ENCODE results near the gene REL. TPM values are rescaled to one million over a fixed set of nuclear protein-coding genes. Genes with fewer than 3 reads are reported as not detected.

REL gene
- total RNA-seq: 10 to 100 TPM; 43.8 to 70.9 (median 51.9) TPM

GRCh38 chr2:60881047-60881932, at the start of gene REL:
TSS of gene REL (plus strand) at chr2:60881574. CDS start at chr2:60881841, 267 bp downstream.
- Histone ChIP-seq H3K9me3 (no peaks in the 10 kb centered on the region), H3K27ac (peak within 1 kb of the TSS; percentile 97), H3K4me1 (peaks cover 34% of the 10 kb centered on the region), H3K4me3 (peak within 1 kb of the TSS; percentile 88), H3K36me3 (no peaks in the 10 kb centered on the region), H3K27me3 (no peaks in the 10 kb centered on the region)
- TF ChIP-seq EP300 (IDR thresholded peaks at IDR 0.05) (no peak), POLR2AphosphoS5 (IDR thresholded peaks at IDR 0.05) (peak in 2 of 3 donors; percentile 10 to 65), POLR2A (IDR thresholded peaks at IDR 0.05) (peak; percentile 47 to 85), CTCF (IDR thresholded peaks at IDR 0.05) (no peak)
- WGBS: under 1% methylated on average over 25 of the region's 90 CpGs
- DNase-seq (ENCODE audit: low spot score in 2 of 2): peak; percentile 92 to 95

GRCh38 chr2:60831921-60832320, 49.5 kb upstream of the REL start:
- Histone ChIP-seq H3K27me3 (no peaks in the 10 kb centered on the region), H3K4me1 (no peaks in the 10 kb centered on the region), H3K27ac (no peak overlapping the region), H3K9me3 (no peaks in the 10 kb centered on the region), H3K36me3 (no peaks in the 10 kb centered on the region), H3K4me3 (no peak overlapping the region)
- no peak for TF ChIP-seq POLR2A (IDR thresholded peaks at IDR 0.05)
- TF ChIP-seq EP300 (IDR thresholded peaks at IDR 0.05): no peak
- no peak for TF ChIP-seq CTCF (IDR thresholded peaks at IDR 0.05)
- TF ChIP-seq POLR2AphosphoS5 (IDR thresholded peaks at IDR 0.05): no peak
- DNase-seq (ENCODE audit: low spot score in 2 of 2): no peak

- DNase-seq (ENCODE audit: low spot score in 2 of 2): no peak
- Histone ChIP-seq H3K4me1 (no peaks in the 10 kb centered on the region), H3K27ac (no peak overlapping the region), H3K4me3 (no peak overlapping the region), H3K36me3 (no peaks in the 10 kb centered on the region), H3K9me3 (no peaks in the 10 kb centered on the region), H3K27me3 (no peaks in the 10 kb centered on the region)
- no peak for TF ChIP-seq EP300 (IDR thresholded peaks at IDR 0.05)
- no peak for TF ChIP-seq CTCF (IDR thresholded peaks at IDR 0.05)
- no peak for TF ChIP-seq POLR2A (IDR thresholded peaks at IDR 0.05)
- TF ChIP-seq POLR2AphosphoS5 (IDR thresholded peaks at IDR 0.05): no peak
- 56% methylated on average over 2 of the region's 2 CpGs for WGBS
Measured at GRCh38 chr2:60832621-60833020, 48.8 kb upstream of the REL start.

DNA sequence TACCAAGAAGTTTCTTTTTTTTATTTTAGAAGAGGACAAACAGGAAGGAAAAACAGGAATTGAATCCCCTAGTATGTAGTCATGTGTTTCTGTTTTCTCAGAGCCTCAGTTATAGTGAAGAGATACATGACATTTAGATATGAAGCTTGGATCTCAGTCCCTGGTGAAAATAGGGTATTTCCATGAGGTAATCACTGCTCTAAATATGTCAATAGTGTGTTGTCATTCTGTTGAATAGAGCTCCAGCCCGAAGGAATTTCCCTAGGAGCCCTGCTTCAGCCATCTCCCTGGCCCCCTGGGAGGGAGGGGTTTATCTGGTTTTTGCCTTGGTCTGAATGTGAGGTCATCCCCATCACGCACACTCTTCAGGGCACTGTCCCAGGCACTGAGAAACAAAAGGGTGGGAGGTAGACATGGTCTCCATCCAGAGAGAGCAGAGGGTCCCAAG, 47.1 kb upstream of the REL start:
- no peak for DNase-seq (ENCODE audit: low spot score in 2 of 2)
- no peak overlapping the region for H3K27ac ChIP-seq
- TF ChIP-seq POLR2A (IDR thresholded peaks at IDR 0.05) (no peak), EP300 (IDR thresholded peaks at IDR 0.05) (no peak), POLR2AphosphoS5 (IDR thresholded peaks at IDR 0.05) (no peak), CTCF (IDR thresholded peaks at IDR 0.05) (no peak)
- no peak overlapping the region for H3K4me3 ChIP-seq
- no peaks in the 10 kb centered on the region for H3K27me3 ChIP-seq
- H3K36me3 ChIP-seq: no peaks in the 10 kb centered on the region
- no peaks in the 10 kb centered on the region for H3K4me1 ChIP-seq
- WGBS: 32% methylated on average over 2 of the region's 2 CpGs
- H3K9me3 ChIP-seq: no peaks in the 10 kb centered on the region

GRCh38 chr2:60836491-60836890, 44.9 kb upstream of the REL start:
- no peak overlapping the region for H3K27ac ChIP-seq
- no peak for TF ChIP-seq POLR2A (IDR thresholded peaks at IDR 0.05)
- no peak for TF ChIP-seq POLR2AphosphoS5 (IDR thresholded peaks at IDR 0.05)
- no peak for TF ChIP-seq CTCF (IDR thresholded peaks at IDR 0.05)
- TF ChIP-seq EP300 (IDR thresholded peaks at IDR 0.05): no peak
- WGBS: 86% methylated on average over 3 of the region's 3 CpGs
- no peaks in the 10 kb centered on the region for H3K36me3 ChIP-seq
- no peaks in the 10 kb centered on the region for H3K4me1 ChIP-seq
- H3K27me3 ChIP-seq: no peaks in the 10 kb centered on the region
- H3K9me3 ChIP-seq: no peaks in the 10 kb centered on the region
- no peak for DNase-seq (ENCODE audit: low spot score in 2 of 2)
- no peak overlapping the region for H3K4me3 ChIP-seq
